ENCODE measurements around the gene CAMK1D. TPM values are rescaled to one million over a fixed set of nuclear protein-coding genes. Genes with fewer than 3 reads are reported as not detected.
A peak's percentile ranks its signal among the peaks of the same experiment; 100 is the strongest.

The CAMK1D gene
- total RNA-seq, 1 donor from 2014 or later, result 58.8 TPM

DNA sequence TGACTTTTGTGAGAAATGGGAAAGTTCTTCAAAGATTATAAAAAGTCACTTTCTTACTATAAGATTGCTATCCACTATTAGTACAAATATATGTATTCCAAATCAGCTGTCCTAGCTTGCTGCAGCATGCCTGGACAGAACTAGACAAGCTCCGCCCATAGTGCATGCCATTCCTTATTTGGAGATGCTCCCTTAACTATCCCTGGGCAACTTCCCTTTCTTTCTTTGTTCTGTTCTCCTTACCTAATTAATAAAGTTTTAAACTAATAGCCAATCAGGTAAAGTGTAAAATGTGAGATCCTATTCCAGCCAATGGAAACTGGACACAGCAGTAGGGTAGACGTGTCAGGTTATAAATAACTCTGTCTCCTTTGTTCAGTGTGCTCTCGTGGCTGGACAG lies 281.9 kb downstream of the CAMK1D start:
- Mint-ChIP-seq H3K27me3 (no peaks in the 10 kb centered on the region), H3K27ac (no peak overlapping the region), H3K36me3 (ENCODE audit: low read depth) (peaks cover 38% of the 10 kb centered on the region), H3K4me3 (no peak overlapping the region), H3K4me1 (peaks cover 29% of the 10 kb centered on the region), H3K9me3 (no peaks in the 10 kb centered on the region)
- TF ChIP-seq, protein P1, sequence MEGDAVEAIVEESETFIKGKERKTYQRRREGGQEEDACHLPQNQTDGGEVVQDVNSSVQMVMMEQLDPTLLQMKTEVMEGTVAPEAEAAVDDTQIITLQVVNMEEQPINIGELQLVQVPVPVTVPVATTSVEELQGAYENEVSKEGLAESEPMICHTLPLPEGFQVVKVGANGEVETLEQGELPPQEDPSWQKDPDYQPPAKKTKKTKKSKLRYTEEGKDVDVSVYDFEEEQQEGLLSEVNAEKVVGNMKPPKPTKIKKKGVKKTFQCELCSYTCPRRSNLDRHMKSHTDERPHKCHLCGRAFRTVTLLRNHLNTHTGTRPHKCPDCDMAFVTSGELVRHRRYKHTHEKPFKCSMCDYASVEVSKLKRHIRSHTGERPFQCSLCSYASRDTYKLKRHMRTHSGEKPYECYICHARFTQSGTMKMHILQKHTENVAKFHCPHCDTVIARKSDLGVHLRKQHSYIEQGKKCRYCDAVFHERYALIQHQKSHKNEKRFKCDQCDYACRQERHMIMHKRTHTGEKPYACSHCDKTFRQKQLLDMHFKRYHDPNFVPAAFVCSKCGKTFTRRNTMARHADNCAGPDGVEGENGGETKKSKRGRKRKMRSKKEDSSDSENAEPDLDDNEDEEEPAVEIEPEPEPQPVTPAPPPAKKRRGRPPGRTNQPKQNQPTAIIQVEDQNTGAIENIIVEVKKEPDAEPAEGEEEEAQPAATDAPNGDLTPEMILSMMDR (IDR thresholded peaks at IDR 0.05), result no peak
- DNase-seq (no peak), ATAC-seq (ENCODE audit: low read depth) (no peak)
- ChIA-PET CTCF (no interaction called here), POLR2A (no interaction called here)
- intact Hi-C loops (cut with micrococcal nuclease), result no loop called here

DNA sequence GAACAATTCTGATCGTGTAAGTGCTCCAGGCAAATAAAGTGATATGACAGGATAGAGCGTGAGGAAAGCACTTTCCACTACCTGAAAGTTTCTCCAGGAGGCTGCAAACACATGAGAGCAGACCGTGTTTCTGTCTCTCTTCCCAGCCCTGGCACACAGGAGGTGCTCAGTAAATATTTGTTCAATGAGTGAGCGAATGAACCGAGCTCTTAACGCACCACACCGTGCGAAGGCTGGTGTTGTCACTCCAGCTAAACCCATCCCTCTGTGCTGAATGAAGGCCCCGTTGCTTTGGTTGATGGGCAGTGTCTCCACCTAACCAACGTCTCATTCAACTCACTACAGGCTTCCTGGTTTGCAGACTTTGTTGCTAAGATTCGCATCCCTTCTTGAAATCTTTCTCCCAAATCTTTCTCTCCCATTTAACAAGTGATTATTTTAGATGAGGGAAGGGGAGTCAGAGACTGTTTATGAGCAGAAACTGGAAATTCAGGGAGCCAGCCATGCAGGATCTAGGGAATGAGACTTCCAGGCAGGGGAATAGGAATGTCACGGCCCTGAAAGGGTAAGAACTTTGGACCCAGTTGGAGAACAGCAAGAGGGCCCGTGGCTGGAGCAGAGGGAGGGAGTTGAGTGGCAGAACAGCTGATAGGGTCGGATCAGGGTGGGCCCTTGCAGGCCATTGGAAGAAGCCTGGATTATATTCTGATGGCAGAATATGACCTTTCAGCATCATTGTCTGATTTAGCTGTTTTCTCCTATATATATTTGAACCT lies 282.6 kb downstream of the CAMK1D start:
- no peak overlapping the region for H3K4me3 Mint-ChIP-seq
- DNase-seq, result no peak
- TF ChIP-seq, protein P1 (IDR thresholded peaks at IDR 0.05), result no peak

DNA sequence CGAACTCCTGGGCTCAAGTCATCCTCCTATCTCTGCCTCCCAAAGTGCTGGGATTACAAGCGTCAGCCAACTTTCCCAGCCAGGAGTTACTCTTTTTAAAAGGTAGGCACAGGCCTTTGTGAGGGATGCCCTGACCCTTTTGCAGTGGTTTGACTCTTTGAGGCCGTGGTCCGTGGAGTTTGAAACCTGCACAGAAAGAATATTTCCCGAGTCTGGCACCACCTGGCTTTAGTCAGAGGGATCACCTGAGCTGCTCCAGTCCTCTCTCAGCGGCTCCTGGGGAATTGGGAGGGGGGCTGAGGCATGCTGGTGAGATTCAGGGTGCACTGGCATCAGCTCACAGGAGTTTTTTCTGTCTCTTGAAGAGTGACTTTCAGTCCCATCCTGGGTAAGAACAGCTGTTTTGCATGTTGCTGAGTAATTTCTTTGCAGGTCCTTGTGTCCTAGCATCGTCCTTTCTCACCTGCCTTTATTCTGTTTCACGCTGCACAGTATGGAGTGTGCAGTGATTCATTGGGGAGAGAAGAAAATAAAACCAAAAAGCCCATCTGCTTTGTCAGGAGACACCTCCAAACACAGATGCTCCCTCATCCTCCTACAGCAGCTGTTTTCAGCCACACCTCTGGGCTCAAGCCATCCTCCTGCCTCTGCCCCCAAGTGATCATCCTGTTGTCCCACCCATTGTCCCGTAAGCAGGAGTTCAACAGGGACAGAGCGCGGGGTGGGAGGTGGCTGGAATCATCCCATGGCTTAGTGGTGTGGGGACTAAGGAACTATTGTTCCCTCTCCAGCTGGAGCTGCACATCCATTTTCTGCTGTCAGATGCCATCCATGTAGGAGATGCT lies 284.7 kb downstream of the CAMK1D start:
- Mint-ChIP-seq H3K4me1 (peaks cover 32% of the 10 kb centered on the region), H3K4me3 (no peak overlapping the region), H3K27me3 (no peaks in the 10 kb centered on the region), H3K9me3 (no peaks in the 10 kb centered on the region), H3K27ac (peak overlapping the region; percentile 12), H3K36me3 (ENCODE audit: low read depth) (peaks cover 45% of the 10 kb centered on the region)
- ChIA-PET CTCF (no interaction called here), POLR2A (interaction anchor here (0.6 to 1.1 kb wide), 2 partner anchors 243 to 391 kb away, joined by 3 to 4 read pairs; no protein-coding TSS in a partner anchor)
- TF ChIP-seq, protein P1 (IDR thresholded peaks at IDR 0.05), result no peak
- DNase-seq, result no peak
- ATAC-seq (ENCODE audit: low read depth), result no peak
- intact Hi-C loops (cut with micrococcal nuclease), result no loop called here

More for the DNA sequence above, 282.6 kb downstream of the CAMK1D start:
- Mint-ChIP-seq H3K36me3 (ENCODE audit: low read depth) (peaks cover 38% of the 10 kb centered on the region), H3K4me1 (peaks cover 29% of the 10 kb centered on the region), H3K9me3 (no peaks in the 10 kb centered on the region), H3K27me3 (no peaks in the 10 kb centered on the region), H3K27ac (no peak overlapping the region)
- CTCF ChIA-PET, result no interaction called here
- no peak for ATAC-seq (ENCODE audit: low read depth)
- POLR2A ChIA-PET, result interaction anchor here (0.5 kb wide), 1 partner anchor 15 kb away, joined by 3 read pairs; no protein-coding TSS in a partner anchor
- intact Hi-C loops (cut with micrococcal nuclease), result no loop called here

DNA sequence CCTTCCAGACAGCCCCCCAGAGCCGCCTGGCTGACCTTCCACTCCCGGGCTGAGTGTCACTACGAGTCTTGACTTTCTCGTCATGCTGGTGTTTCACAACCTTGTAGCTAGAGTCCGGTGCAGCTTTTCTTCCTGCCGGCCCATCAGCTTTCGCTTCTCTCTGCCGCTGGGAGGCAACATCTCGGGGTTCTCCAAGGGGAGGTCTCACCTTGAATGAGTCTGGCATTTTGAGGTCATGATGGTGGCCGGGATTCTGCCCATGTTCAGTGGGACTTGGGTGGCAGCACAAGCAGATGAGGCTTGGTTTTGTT lies 285.2 kb downstream of the CAMK1D start:
- ChIA-PET CTCF (no interaction called here), POLR2A (interaction anchor here (1.1 kb wide), 1 partner anchor 243 kb away, joined by 3 read pairs; no protein-coding TSS in a partner anchor)
- intact Hi-C loops (cut with micrococcal nuclease), result no loop called here

More for the DNA sequence above, 285.2 kb downstream of the CAMK1D start:
- no peaks in the 10 kb centered on the region for H3K9me3 Mint-ChIP-seq
- no peaks in the 10 kb centered on the region for H3K27me3 Mint-ChIP-seq
- TF ChIP-seq, protein P1 (IDR thresholded peaks at IDR 0.05), result no peak
- peaks cover 32% of the 10 kb centered on the region for H3K4me1 Mint-ChIP-seq
- peaks cover 45% of the 10 kb centered on the region for H3K36me3 Mint-ChIP-seq (ENCODE audit: low read depth)
- no peak overlapping the region for H3K4me3 Mint-ChIP-seq
- DNase-seq (no peak), ATAC-seq (ENCODE audit: low read depth) (no peak)
- H3K27ac Mint-ChIP-seq, result no peak overlapping the region

Measured in activated B cell treated with CpG ODN at 0.5 μM for 24 hours (primary cell).